NCI-H774 (cell line): Measurements from ENCODE around the gene CSNK2A2.
A peak's percentile ranks its signal among the peaks of the same experiment; 100 is the strongest.

ENCODE experiments used
- DNase-seq: peaks from one replicate; lab custom pipeline; 2025; lab: John Stamatoyannopoulos, UW

Gene CSNK2A2

DNA sequence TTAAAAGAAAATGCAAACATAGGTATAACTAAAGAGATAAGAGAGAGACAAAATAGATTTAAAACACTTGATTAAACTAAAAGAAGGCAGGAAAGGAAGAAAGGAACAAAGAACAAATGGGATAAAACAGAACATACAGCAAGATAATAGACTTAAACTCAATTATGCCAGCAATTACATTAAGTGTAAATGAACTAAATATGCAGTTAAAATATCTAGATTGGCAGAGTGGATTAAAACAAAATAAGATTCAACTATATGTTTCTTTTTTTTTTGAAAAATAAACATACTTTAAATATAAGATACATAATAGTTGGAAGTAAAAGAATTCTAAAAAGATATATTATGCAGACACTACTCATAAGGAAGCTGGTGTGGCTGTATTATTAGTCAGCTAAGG is 59.1 kb downstream of the CSNK2A2 start:
- no peak for DNase-seq

DNA sequence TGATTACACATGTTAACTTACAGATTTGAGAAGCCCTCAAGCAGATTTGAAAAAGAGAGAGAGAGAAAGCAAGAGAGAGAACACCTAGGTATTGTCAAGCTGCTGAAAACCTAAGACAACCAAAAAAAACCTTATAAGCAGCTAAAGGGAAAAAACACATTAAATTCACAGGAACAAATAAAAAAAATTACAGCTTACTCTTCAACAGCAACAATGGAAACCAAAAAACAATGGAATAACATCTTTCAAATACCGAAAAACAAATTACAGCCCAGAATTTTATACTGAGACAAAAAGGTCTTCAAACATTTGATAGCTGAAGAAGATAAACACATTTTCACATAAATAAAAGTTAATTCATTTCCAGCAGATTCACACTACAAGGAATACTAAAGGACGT is 60.3 kb downstream of the CSNK2A2 start:
- DNase-seq: no peak

DNA sequence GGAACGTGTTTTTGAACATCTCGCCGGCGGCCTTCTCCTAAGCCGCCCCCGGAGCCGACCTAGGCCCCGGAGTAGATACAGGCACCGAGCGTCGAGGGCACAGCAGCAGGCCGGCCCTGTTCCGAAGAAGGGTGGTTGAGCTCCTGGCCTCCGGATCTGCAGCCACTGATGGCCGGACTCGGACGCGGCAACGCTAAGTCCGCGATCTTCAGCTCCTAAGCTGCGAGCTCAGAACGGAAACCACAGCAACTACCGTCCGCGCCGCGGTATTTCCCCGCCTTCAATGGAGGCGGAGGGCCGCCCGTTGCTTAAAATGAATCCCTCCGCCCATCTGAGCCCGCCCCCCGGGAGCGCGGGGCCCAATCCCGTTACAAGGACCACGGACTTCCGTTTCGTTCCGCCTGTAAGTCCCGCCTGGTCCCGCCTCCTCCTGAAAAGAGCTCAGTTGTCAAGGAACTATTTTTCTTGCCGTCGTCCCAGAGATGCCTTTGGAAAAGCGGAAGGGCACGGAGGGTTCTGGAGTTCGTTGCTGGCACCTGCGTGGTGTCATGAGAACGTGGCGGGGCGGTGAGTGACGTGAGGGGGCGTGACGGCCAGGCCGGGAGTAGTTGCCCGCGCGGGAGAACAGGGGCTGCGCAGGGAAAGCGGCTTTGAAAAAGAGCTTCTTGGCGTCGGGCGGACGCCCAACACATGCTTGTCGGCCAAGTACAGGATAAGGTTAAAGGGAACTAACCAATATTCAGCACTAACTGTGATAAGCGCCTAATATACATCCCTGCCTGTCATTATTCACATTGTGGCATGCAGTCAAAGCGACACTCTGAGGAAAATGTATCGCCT is 68.6 kb downstream of the CSNK2A2 start, which contains the start of gene CFAP20:
CFAP20 (minus strand) TSS at position 285 of the 840 bp plus-strand sequence; CDS start at position 19, 266 bp downstream.
- DNase-seq: peak; percentile 99

DNA sequence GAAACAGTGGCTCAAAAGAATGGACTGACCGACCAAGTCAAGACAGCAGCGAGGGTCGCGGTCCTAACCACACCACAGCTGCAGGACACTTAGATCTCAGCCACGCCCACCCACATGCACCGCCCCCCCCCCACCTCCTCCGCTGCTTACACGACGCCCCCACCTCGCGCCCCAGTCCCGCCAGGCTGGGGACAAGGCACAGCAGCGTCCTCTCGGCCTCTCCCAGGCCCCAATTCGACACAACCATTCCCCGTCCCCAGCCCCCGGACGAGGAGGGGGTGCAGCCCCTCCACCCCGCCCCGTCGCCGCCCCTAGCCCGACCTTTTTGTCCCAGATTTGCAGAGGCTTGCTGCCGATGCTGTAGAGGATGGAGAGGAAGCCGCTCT is 69.2 kb downstream of the CSNK2A2 start:
- DNase-seq: no peak

DNA sequence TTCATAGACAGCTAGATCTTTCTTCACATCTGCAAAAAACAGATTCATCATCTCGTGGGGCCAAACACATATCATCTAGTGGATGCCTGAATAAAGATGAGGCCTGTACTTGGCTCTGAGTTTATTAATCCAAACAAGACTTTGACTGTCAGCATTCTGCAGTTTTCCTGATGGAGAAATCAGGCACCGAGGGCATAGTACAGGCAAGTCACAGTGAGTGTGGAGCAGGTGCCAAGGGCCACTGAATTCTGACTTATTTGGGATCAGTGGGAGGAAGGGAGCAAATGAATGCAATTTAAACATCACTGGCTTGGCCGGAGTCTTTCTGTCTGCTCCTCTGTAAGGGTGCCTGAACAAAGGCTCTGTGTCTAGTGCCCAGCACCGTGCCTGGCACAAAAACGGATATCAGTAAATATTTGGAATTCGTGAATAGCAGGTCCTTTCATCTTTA is 69.7 kb downstream of the CSNK2A2 start:
- DNase-seq: no peak

DNA sequence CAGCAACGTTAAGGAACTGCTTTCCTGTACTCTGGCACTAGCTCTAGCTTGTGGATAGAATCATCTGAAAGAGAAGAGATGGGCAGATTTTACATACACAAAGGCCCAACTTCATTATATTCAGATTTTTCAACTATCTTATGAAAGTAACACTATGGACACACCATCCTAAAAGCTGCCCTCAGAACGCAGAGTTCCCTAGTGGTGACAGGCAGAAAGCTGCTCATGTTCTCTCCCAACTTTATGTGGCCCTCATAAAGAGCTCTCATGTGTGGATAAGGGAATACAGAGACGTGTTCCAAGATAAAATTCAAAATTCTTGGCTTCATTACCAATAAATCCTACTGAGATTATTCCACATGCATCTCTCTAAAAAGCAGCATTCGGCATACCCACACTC is 70.3 kb downstream of the CSNK2A2 start:
- DNase-seq: no peak

DNA sequence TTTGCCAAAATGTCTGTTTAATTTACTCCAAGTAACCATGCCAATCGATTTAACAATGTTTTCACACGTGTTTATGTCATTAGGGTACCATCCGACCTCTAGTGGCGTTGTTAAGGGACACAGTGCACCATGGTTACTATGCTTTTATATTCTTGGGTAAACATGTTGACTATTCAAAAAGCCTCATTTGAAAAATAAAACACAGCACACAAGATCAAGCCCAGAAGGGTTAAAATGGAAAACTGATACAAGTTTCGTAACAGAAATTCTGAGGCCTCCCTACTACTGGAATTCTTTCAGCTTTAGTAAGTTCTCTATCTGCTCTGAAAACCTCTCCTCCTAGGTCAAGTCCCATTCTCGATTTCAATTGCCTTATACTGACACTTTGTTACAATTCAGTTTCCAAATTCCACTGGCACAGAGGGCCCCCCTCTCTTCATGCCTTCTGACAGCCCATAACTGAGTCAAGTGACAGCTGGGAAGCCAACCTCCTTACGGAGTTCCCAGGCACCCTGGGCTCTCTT is 70.8 kb downstream of the CSNK2A2 start:
- peak; percentile 53 for DNase-seq

DNA sequence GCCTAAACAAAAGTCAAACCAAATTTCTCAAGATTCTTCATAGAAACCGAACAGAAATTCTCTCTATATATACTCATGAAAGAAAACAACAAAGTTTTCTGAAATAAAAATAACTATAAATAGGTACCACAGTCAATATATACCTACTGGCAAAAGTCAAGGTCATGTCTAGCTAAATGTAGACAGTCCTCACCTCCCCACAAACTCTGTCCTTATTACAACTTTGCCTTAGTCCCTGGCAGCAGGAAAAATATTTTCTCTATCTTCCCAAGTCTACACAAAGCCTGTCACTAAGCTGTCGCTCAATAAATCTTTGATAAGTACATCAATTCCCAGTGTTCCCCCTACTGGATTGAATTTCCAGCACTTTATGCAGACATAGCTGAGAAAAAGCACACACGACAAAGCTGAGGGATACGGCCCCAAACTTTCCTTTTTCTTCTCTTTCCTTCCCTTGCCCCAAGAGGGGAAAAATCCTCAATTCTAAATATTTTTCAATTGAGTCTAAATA is 71.4 kb downstream of the CSNK2A2 start:
- no peak for DNase-seq

DNA sequence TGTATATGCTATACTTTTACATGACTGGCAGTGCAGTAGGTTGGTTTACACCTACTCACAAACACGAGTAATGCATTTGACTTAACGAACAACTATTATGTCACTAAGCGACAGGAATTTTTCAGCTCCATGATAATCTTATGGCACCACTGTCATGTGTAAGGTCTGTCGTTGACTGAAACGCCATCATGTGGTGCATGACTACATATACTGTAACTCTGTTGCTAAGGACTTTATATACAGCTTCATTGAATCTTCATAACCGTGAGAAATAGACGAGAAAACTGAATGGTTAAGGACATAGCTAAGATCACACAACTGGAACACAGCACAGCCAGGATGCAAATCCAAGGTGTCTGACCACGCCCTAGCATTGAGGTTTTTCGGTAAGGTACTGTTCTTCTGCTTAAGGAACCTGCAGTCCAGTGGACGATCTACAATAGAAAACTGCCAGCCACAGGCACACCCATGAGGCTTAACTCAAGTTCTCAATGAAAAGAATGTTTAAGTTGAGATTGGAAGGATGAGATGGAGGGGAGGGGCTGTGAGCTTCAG is 72.0 kb downstream of the CSNK2A2 start:
- DNase-seq: no peak

DNA sequence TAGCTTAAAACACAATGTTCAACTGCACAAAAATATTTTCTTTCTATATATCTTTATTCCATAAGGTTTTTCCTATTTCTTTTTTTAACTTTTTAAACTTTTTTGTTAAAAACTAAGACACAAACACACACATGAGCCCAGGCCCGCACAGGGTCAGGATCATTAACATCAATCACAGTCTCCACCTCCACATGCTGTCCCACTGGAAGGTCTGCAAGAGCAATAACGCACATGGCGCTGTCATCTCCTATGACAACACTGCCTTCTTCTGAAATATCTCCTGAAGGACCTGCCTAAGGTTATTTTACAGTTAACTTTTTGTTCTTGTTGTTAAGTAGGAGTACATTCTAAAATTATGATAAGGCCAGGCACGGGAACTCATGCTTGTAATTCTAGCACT is 72.9 kb downstream of the CSNK2A2 start:
- DNase-seq: no peak

DNA sequence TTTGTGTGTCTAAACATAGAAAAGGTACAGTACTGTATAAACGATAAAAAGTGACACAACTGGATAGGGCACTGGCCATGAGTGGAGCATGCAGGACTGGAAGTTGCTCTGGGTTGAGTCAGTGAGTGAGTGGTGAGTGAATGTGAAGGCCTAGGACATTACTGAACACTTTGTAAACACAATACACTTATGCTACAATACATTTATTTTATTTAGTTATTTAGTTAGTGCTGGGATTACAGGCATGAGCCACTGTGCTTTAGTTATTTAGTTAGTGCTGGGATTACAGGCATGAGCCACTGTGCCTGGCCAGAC is 73.3 kb downstream of the CSNK2A2 start:
- DNase-seq: no peak

DNA sequence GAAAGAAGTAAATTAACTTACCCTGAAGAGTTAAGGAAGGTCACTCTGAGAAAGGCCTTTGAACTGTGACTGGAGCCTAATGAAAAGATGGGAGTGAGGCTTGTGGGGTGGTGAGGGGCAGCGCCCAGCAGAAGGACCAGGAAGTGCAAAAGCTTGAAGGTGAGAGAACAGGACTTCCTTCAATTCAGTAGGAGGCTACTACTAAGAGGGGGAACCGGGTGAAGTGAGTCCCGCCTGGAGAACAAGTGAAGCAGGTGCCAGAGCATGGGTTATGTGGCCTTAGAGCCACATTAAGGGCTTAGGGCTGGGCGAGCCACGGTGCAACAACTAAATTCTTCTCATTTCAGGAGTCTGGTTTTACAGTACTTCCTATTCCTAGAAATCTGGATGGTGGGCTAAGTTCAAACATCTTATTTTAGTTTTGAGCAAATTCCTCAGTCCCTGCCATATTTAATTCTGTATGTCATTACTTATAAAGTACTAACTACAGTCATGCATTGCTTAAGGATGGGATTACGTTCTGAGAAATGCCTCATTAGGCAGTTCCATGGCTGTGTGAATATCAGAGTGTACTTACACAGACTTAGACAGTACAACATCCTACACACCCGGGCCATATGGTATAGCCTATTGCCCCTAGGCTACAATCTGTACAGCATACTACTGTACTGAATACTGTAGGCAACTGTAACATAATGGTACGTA is 73.9 kb downstream of the CSNK2A2 start:
- no peak for DNase-seq

DNA sequence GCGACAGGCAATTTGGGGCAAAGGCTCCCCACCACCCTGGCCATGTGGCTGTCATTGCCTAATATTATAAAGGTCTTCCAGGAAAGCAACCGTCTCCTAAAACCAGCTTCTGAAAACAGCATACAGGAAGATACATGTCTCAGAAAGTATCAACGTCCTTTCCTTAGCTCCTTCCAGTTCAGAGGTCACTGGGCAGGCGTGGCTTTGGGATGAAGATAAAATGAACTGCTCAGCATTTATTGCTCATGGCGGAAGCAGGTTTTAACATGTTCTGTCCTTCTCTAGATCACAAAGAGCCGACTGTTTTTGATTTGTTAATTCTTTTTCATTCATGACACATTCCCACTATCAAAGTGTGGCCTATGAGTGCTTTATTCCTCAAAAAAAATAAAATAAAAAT is 76.8 kb downstream of the CSNK2A2 start:
- DNase-seq: no peak

DNA sequence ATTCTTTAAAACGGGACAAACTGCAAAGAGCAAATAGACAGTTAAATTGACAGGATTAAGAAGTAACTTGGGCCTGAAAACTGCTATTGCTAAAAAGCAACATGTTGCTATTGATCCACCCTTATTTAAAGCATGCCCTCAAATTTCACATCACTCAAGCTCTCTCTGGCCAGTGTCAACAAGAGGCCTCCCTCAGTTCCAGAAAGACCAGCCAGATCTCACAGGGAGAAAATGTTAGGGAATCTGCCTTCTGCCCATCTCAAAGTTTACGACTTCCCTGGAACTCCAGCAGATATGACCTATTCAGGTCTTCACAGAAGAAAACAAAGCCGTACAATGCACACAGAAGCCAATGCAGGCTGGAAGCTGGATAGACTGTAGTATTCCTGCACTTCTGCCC is 77.7 kb downstream of the CSNK2A2 start:
- no peak for DNase-seq

DNA sequence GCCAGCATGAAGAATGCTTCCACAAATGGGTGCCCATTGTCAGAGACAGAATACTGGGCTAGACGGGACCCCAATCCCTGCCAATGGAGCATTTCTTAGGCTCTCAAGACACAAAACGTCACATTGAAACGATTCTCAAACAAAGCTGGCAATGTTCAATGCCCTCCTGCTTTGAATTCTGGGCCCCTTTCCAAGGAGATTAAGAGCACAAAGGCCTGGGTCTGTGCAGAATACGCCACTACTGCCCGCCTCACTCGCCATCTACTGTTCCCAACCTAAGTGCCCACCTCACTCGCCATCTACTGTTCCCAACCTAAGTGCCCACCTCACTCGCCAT is 78.4 kb downstream of the CSNK2A2 start:
- no peak for DNase-seq

DNA sequence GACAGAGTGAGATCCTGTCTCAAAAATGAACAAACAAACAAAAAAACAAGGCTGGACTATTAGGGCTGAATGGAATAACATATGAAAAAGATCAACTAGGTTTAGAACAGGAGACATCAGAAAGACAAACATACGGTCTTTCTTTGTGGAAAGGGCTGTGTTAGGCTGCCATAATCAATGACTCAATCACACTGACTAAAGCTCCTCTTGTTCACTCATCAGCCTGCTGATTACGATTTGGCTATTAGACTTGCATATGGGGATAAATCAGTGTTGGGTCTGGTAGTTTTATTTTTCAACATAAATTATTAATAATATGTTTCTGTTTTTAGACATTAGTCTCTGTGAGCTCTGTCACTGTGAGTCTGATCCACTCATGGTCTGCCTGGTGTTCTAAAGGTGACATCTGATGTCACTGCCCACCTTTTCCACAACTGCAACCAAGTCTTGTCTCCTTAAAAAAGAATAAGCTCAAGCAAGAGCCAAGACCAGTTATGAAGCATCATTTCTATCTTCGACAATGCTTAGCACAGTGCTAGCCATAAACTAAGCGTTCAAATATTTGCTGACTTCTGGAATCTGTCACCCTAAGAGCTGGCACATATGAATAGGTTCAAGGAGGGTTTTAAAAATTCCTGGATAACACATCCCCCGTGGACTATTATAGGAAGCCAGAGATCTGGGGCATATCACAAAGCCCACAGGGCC is 79.0 kb downstream of the CSNK2A2 start:
- no peak for DNase-seq

DNA sequence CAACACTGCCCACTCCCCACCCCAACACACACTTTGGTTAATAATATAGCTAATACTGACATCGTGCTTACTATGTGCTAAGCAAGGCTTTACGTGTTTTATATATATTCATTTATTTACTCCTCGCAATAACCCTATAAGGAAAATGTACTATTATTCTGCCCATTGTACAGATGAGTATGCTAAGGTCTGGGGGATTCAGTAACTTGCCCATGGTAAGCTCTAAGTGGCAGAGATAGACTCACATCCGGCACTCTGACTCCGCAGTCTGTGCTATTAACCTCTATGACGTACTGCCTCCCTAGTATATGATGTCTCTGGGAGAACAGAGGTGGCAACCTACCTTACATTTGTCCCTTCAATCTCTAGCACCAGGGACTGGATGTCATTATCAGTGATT is 81.4 kb downstream of the CSNK2A2 start:
- no peak for DNase-seq

DNA sequence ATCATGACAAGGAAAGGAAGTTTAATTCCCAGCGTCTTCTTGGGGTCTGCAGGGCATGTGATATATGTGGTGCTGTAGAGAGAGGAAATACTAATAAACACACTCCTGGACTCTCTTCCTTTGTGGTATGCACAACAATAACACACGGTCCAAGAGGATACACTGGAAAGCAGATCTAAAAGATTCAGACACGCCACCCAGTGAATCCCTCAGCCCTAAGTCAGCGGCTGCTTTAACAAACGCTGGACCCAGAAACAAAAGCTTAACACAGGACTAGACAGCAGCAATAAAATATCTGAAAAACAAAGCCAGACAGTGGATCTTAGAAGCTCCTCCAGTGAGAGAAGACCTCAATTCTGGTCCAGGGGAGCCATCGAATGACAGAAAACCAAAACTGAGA is 81.8 kb downstream of the CSNK2A2 start:
- DNase-seq: no peak

DNA sequence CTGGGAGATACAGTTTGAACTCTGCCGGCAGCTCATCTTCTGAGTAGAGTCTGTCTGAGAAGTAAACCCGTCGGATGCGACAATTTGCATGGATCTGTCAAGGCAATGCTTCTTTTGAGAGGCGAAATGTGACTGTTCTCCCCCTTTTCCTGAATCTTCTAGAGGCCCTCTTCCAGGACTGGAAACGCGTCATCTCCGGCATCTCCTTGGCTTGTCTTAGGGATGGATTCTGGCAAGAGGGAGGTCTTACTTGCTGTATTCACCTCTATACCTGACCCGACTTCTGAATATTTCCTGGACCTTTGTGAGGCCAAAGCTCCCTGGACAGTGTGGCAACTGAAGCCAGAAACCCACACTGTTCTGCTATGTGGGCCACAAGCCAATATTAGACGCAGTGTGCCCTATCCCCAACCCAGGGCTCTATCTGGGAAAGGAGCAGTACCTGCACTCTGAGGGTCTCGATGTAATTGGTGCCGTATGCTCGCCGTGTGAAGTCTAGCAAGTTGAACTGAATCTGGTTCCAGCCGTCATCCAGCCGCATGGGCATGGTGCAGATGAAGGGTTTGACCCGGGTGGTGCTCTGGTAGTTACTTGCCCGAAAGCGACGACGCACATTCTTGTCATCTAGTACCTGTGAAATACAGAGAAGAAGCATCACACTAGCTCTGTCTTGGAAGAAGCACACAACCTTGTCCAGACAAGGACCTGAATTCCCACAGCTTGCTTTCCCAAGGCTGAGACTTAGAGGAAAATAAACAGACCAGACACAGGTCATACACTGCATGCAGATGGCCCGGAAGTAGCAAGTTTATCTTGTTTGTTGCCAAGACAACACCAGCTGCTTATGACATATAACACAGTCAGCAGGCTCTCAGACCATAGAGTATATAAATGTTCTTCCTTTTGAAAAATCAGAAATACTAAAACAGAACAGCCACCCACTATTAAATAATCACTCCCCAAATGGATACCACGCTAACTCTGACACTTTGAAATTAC is 82.8 kb downstream of the CSNK2A2 start:
- no peak for DNase-seq

DNA sequence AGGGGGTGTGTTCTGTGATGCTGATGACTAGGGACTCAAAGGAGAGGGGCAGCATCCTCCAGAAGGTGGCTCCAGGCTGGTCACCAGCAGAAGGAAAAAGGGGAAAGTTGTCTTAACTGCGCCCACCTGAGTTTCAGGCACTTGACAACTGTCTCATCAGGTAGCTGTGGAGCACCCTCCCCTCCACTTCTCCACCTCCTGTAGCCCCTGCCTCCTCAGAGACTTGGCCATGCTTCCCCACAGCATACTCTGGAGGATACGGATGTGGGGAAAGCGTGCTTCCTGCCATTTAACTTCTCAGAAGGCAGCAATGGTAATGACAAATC is 86.6 kb downstream of the CSNK2A2 start:
- DNase-seq: no peak
